Nephron (organoid): ENCODE measurements around the gene HDAC10.

Experiments used
- H3K27ac Mint-ChIP-seq, 3 experiments: 2 replicates each; pipeline ENCODE4 v1.8.0; 2020; ENCODE audit warnings: mixed read lengths in 3 of 3, mild to moderate bottlenecking in 2 of 3, moderate library complexity in 1 of 3
- H3K27me3 Mint-ChIP-seq: 2 replicates; pipeline ENCODE4 v1.8.0; 2021; ENCODE audit warnings: low read depth, mild to moderate bottlenecking, moderate library complexity, mixed read lengths
- H3K36me3 Mint-ChIP-seq: 2 replicates; pipeline ENCODE4 v1.8.0; 2020; ENCODE audit warnings: low read depth, mixed read lengths
- H3K4me1 Mint-ChIP-seq: 2 replicates; pipeline ENCODE4 v1.8.0; 2020; ENCODE audit warnings: mixed read lengths
- H3K4me3 Mint-ChIP-seq, 3 experiments: 2 replicates each; pipeline ENCODE4 v1.8.0; 2020; ENCODE audit warnings: mild to moderate bottlenecking in 3 of 3, mixed read lengths in 3 of 3, moderate library complexity in 2 of 3
- H3K9me3 Mint-ChIP-seq: 2 replicates; pipeline ENCODE4 v1.8.0; 2020; ENCODE audit warnings: mixed read lengths
- TF ChIP-seq, protein P1 (sequence below), 3 experiments: fragments of 200-600 bp; sonication (generic); IDR thresholded peaks; one replicate each; pipeline ENCODE4 v1.5.0; 2021; ENCODE audit warnings: antibody characterized with exemption in 3 of 3; ENCODE audit not compliant: unreplicated experiment in 3 of 3

HDAC10 gene

DNA sequence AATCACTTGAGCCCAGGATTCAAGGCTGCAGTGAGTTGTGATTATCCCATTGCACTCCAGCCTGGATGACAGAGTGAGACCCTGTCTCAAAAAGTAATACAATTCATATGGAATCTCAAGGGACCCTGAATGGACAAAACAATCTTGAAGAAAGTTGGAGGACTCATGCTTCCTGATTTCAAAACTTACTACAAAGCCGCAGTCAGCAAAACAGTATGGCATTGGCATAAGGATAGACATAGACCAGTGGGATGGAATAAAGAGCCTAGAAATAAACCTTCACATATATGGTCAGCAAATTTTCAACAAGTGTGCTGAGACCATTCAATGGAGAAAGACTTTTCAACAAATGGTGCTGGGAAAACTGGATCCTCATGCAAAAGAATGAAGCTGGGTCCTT is 47.8 kb downstream of the HDAC10 start:
- peaks cover 27% of the 10 kb centered on the region for H3K36me3 Mint-ChIP-seq
- H3K27me3 Mint-ChIP-seq = peaks cover 7% of the 10 kb centered on the region
- H3K4me1 Mint-ChIP-seq = peaks cover 22% of the 10 kb centered on the region
- H3K27ac Mint-ChIP-seq = no peak overlapping the region
- H3K4me3 Mint-ChIP-seq = peak overlapping the region in 2 of 3 experiments; percentile 30 to 43
- H3K9me3 Mint-ChIP-seq = no peaks in the 10 kb centered on the region
- TF ChIP-seq, protein P1, sequence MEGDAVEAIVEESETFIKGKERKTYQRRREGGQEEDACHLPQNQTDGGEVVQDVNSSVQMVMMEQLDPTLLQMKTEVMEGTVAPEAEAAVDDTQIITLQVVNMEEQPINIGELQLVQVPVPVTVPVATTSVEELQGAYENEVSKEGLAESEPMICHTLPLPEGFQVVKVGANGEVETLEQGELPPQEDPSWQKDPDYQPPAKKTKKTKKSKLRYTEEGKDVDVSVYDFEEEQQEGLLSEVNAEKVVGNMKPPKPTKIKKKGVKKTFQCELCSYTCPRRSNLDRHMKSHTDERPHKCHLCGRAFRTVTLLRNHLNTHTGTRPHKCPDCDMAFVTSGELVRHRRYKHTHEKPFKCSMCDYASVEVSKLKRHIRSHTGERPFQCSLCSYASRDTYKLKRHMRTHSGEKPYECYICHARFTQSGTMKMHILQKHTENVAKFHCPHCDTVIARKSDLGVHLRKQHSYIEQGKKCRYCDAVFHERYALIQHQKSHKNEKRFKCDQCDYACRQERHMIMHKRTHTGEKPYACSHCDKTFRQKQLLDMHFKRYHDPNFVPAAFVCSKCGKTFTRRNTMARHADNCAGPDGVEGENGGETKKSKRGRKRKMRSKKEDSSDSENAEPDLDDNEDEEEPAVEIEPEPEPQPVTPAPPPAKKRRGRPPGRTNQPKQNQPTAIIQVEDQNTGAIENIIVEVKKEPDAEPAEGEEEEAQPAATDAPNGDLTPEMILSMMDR (IDR thresholded peaks at IDR 0.05; ENCODE audit: unreplicated experiment in 3 of 3) = no peak

DNA sequence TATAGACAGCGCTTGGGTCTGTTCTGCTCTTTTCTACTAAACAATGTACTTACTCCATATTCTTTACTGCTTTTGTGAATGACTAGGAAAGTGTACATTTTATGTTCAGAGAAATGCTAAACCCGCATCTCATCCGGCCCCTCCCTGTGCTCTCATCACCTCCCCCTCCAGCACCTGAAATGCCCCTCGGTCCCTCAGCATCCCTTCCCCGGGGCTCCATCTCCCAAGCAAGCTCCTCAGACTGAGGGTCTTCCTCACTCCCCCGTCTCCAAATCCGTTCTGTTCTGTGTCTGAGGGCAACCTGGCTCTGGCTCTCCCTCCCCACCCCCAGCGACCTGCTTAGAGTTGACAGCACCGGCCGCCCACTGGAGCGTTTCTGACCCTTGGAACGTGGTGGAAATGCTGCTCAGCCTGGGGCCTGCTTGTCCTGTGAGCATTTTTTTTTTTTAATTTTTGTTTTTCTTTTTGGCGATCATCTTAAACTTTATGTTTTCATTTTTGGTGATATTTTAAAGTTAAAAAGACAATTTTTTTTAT is 48.9 kb downstream of the HDAC10 start:
- Mint-ChIP-seq H3K27ac (peak overlapping the region; percentile 40 to 87 (median 86)), H3K9me3 (no peaks in the 10 kb centered on the region), H3K27me3 (peaks cover 7% of the 10 kb centered on the region), H3K36me3 (peaks cover 27% of the 10 kb centered on the region), H3K4me3 (peak overlapping the region; percentile 93 to 94 (median 93)), H3K4me1 (peaks cover 20% of the 10 kb centered on the region)
- TF ChIP-seq, protein P1 (IDR thresholded peaks at IDR 0.05; ENCODE audit: unreplicated experiment in 3 of 3) = no peak

DNA sequence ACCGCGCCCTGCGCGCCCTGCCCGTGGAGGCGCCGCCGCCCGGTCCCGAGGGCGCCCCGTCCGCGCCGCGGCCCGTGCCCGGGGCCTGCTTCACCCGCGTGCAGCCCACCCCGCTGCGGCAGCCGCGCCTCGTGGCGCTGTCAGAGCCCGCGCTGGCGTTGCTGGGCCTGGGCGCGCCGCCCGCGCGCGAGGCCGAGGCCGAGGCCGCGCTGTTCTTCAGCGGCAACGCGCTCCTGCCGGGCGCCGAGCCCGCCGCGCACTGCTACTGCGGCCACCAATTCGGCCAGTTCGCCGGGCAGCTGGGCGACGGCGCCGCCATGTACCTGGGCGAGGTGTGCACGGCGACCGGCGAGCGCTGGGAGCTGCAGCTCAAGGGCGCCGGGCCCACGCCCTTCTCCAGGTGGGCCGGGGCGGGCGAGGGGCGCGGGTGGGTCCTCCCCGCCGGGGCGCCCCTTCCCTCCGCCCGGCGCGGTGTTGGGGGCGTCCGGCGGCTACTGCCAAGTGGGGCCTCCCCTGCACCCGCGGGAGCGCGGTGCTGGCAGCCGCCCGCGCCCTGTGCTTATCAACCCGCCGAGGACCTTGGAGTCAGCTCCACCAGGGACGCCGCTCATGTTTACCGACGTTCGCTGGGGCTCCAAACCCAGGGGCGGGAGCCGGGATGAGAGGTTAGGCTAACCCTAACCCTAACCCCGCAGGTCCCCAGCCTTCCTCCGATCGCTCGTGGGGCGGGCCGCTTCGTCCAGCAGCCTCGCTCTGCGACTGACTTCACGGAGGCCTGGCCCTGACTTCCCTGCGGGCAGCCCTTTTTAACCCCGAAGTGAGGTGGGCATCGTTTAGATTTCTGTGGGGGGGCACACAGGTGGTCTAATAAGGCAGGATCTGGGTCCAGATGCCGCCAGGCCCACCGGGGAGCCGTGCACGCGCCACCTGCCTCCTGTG is 49.6 kb downstream of the HDAC10 start:
- TF ChIP-seq, protein P1 (IDR thresholded peaks at IDR 0.05; ENCODE audit: unreplicated experiment in 3 of 3) = no peak
- H3K27me3 Mint-ChIP-seq = peaks cover 7% of the 10 kb centered on the region
- peak overlapping the region; percentile 93 to 94 (median 93) for H3K4me3 Mint-ChIP-seq
- peak overlapping the region; percentile 40 to 87 (median 86) for H3K27ac Mint-ChIP-seq
- H3K36me3 Mint-ChIP-seq = peaks cover 26% of the 10 kb centered on the region
- peaks cover 18% of the 10 kb centered on the region for H3K4me1 Mint-ChIP-seq
- H3K9me3 Mint-ChIP-seq = no peaks in the 10 kb centered on the region

DNA sequence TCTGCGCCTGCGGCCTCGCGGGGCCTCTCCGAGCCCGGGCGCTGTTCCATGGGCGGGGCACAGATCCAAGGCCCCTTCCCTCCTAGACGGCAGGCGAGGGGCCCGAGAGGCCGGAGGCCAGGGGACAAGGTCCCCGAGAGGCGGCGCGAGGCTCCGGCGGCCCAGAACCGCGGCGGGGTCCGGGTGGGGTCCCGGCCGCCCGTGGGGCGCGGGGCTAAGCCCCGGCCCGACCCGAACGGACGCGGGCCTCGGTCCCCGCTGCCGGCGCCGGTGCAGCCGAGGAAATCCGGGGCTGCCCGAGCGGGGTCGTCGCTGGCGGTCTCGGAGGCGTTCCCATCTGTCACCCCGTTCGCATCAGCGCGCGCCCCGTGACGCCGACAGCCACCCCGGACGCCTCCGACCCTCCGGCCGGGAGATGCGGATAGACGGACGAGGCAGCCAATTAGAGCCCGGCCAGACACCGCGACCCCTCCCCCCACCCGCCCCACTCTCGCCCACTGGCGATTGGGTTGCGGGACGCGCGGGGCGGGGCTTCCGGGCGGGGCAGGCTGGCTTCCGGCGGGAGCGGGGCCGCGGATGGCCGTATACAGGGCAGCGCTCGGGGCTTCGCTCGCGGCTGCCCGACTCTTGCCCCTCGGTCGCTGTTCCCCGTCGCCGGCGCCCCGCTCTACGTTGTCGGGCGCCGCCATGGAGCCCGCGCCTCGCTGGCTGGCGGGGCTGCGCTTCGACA is 50.4 kb downstream of the HDAC10 start, which contains the start of gene SELENOO:
Gene SELENOO, plus strand, starts transcription at position 551 of the 730 bp plus-strand sequence. Its CDS starts 26 bp downstream, at position 577.
- Mint-ChIP-seq H3K27ac (peak within 1 kb of the TSS; percentile 40 to 87 (median 86)), H3K4me3 (peak within 1 kb of the TSS; percentile 93 to 94 (median 93)), H3K9me3 (no peaks in the 10 kb centered on the region), H3K4me1 (peaks cover 16% of the 10 kb centered on the region), H3K36me3 (peaks cover 24% of the 10 kb centered on the region), H3K27me3 (peaks cover 7% of the 10 kb centered on the region)
- TF ChIP-seq, protein P1 (IDR thresholded peaks at IDR 0.05; ENCODE audit: unreplicated experiment in 3 of 3) = no peak

DNA sequence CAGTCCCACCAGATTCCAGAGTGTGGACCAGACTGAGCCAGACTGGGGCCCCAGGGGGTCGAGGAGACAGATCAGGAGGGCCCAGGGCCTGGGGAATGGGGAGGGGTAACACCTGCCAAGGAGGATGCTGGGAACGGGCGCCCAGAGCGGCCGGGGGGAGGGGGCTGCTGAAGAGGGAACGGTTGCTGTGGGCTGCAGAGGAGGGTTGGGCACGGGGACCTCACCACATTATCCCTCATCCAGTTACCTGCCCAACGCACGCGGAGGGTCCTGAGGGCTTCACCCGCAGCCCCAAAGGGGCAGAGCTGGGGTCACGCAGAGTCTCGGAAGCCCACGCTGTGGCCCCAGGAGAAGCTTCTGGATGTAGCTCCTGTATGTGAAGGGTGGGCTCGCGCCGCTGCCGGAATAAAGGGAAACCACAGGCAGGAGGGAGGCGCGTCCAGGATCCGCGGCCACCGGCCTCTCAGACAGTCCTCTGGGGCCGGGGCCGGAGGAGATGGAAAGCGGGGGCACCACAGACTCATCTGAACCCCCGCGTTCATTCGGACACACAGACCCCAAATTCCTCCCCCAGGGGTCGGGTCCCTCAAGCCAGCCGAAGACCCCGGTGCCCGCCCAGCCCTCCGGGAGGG is 51.1 kb downstream of the HDAC10 start:
- H3K9me3 Mint-ChIP-seq = no peaks in the 10 kb centered on the region
- TF ChIP-seq, protein P1 (IDR thresholded peaks at IDR 0.05; ENCODE audit: unreplicated experiment in 3 of 3) = no peak
- peaks cover 7% of the 10 kb centered on the region for H3K27me3 Mint-ChIP-seq
- peaks cover 20% of the 10 kb centered on the region for H3K36me3 Mint-ChIP-seq
- no peak overlapping the region for H3K27ac Mint-ChIP-seq
- H3K4me3 Mint-ChIP-seq = peak overlapping the region; percentile 72 to 82 (median 72)
- peaks cover 12% of the 10 kb centered on the region for H3K4me1 Mint-ChIP-seq
